Measurements from ENCODE around the gene HOXD1. TPM values are rescaled to one million over a fixed set of nuclear protein-coding genes. Genes with fewer than 3 reads are reported as not detected.

The HOXD1 gene
- total and polyA plus RNA-seq, 2 donors (not counting 1 experiment from before 2014, with no cell fraction given), result not detected

DNA sequence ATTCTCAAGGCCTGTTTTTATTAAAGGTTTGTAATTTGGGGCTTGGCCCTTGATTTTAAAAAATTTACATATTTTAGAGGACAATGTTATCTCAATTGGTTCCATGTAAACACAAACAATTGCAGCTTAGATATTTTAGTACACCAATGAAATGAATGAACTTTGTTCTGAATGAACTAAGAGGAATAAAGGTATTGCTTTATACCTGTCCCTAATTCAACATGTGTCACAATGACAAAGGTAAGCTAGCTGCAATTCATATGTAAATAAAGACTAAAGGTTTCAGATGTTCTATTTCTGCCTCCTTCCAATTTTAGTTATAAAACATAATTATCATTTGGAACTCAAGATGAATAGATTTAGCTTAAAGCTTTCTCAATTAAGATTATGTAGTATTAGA lies 11.4 kb downstream of the HOXD1 start:
- no peaks in the 10 kb centered on the region for H3K79me2 ChIP-seq (ENCODE audit: control insufficient read depth, insufficient read depth, low read length)
- no peak overlapping the region for H2AFZ ChIP-seq (ENCODE audit: low read length)
- no peaks in the 10 kb centered on the region for H3K9me3 ChIP-seq (ENCODE audit: control insufficient read depth, insufficient read depth, low read depth, low read length)
- TF ChIP-seq EZH2 (IDR thresholded peaks at IDR 0.05; ENCODE audit: low read length, missing control alignments), result no peak
- TF ChIP-seq, protein P1, sequence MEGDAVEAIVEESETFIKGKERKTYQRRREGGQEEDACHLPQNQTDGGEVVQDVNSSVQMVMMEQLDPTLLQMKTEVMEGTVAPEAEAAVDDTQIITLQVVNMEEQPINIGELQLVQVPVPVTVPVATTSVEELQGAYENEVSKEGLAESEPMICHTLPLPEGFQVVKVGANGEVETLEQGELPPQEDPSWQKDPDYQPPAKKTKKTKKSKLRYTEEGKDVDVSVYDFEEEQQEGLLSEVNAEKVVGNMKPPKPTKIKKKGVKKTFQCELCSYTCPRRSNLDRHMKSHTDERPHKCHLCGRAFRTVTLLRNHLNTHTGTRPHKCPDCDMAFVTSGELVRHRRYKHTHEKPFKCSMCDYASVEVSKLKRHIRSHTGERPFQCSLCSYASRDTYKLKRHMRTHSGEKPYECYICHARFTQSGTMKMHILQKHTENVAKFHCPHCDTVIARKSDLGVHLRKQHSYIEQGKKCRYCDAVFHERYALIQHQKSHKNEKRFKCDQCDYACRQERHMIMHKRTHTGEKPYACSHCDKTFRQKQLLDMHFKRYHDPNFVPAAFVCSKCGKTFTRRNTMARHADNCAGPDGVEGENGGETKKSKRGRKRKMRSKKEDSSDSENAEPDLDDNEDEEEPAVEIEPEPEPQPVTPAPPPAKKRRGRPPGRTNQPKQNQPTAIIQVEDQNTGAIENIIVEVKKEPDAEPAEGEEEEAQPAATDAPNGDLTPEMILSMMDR (conservative IDR thresholded peaks at IDR 0.05 in 1 of 2, IDR thresholded peaks at IDR 0.05 in 1 of 2; ENCODE audit: low read depth in 1 of 2, low read length in 2 of 2), result no peak
- DNase-seq (ENCODE audit: low read depth in 2 of 2), result no peak
- no peaks in the 10 kb centered on the region for H3K27me3 ChIP-seq (ENCODE audit: control insufficient read depth, insufficient read depth, low read length)
- H3K4me2 ChIP-seq (ENCODE audit: extremely low read depth, insufficient read depth, low read length), result no peak overlapping the region
- no peaks in the 10 kb centered on the region for H3K4me1 ChIP-seq (ENCODE audit: control insufficient read depth, extremely low read depth, insufficient read depth, low read length)
- no peaks in the 10 kb centered on the region for H3K36me3 ChIP-seq (ENCODE audit: control insufficient read depth, insufficient read depth, low read length)
- H3K9ac ChIP-seq (ENCODE audit: insufficient read depth, low read length), result no peak overlapping the region
- H3K27ac ChIP-seq (ENCODE audit: insufficient read depth, low read length), result no peak overlapping the region
- no peak overlapping the region for H3K4me3 ChIP-seq (replicated peaks in 1 of 4; ENCODE audit: control extremely low read depth in 1 of 4, insufficient read depth in 1 of 4, low read depth in 3 of 4, low read length in 4 of 4)
- no peaks in the 10 kb centered on the region for H4K20me1 ChIP-seq (ENCODE audit: control insufficient read depth, extremely low read depth, insufficient read depth, low read length)

DNA sequence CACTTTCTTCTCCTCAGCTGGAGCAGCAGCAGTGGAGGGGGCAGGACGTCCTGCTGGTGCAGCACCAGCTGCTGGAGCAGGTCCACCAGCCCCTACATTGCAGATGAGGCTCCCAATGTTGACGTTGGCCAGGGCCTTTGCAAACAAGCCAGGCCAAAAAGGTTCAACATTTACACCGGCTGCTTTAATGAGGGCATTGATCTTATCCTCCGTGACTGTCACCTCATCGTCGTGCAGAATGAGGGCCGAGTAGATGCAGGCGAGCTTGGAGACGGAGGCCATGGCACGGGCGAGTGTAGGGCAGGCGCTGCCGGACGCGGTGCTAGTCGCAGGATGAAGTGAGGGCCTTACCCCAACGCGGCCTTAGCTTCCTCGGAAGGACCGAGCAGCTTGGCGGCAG lies 12.5 kb downstream of the HOXD1 start:
- Histone ChIP-seq H3K36me3 (ENCODE audit: control insufficient read depth, insufficient read depth, low read length) (no peaks in the 10 kb centered on the region), H3K9me3 (ENCODE audit: control insufficient read depth, insufficient read depth, low read depth, low read length) (no peaks in the 10 kb centered on the region), H3K27me3 (ENCODE audit: control insufficient read depth, insufficient read depth, low read length) (no peaks in the 10 kb centered on the region), H3K79me2 (ENCODE audit: control insufficient read depth, insufficient read depth, low read length) (no peaks in the 10 kb centered on the region), H4K20me1 (ENCODE audit: control insufficient read depth, extremely low read depth, insufficient read depth, low read length) (no peaks in the 10 kb centered on the region), H3K4me3 (replicated peaks in 1 of 4; ENCODE audit: control extremely low read depth in 1 of 4, insufficient read depth in 1 of 4, low read depth in 3 of 4, low read length in 4 of 4) (no peak overlapping the region), H3K9ac (ENCODE audit: insufficient read depth, low read length) (no peak overlapping the region), H3K4me1 (ENCODE audit: control insufficient read depth, extremely low read depth, insufficient read depth, low read length) (no peaks in the 10 kb centered on the region), H3K4me2 (ENCODE audit: extremely low read depth, insufficient read depth, low read length) (no peak overlapping the region), H3K27ac (ENCODE audit: insufficient read depth, low read length) (no peak overlapping the region), H2AFZ (ENCODE audit: low read length) (no peak overlapping the region)
- no peak for TF ChIP-seq EZH2 (IDR thresholded peaks at IDR 0.05; ENCODE audit: low read length, missing control alignments)
- TF ChIP-seq, protein P1 (conservative IDR thresholded peaks at IDR 0.05 in 1 of 2, IDR thresholded peaks at IDR 0.05 in 1 of 2; ENCODE audit: low read depth in 1 of 2, low read length in 2 of 2), result no peak
- DNase-seq (ENCODE audit: low read depth in 2 of 2), result no peak

DNA sequence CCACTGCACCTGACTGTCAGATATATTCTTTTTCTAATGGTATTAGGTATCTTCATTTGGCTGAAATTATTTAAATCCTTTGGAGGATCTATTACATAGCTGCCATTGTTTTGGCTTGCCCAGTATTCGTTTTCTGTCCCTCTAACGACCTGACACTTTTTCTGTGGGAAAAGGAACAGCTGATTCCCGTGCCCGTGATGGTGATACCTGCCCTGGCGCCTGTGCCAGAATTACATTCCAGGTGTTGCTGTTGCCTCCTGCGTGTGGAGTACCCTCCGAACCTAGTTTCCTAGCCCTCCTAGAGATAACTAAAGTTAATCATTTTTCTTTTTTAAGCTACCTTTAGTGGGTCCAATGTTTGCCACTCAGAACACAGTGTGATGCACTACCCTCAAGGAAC lies 14.0 kb downstream of the HOXD1 start:
- H3K4me1 ChIP-seq (ENCODE audit: control insufficient read depth, extremely low read depth, insufficient read depth, low read length), result no peaks in the 10 kb centered on the region
- no peak overlapping the region for H3K4me2 ChIP-seq (ENCODE audit: extremely low read depth, insufficient read depth, low read length)
- no peak overlapping the region for H3K27ac ChIP-seq (ENCODE audit: insufficient read depth, low read length)
- no peak overlapping the region for H3K4me3 ChIP-seq (replicated peaks in 1 of 4; ENCODE audit: control extremely low read depth in 1 of 4, insufficient read depth in 1 of 4, low read depth in 3 of 4, low read length in 4 of 4)
- no peaks in the 10 kb centered on the region for H3K9me3 ChIP-seq (ENCODE audit: control insufficient read depth, insufficient read depth, low read depth, low read length)
- H4K20me1 ChIP-seq (ENCODE audit: control insufficient read depth, extremely low read depth, insufficient read depth, low read length), result no peaks in the 10 kb centered on the region
- no peak overlapping the region for H2AFZ ChIP-seq (ENCODE audit: low read length)
- H3K36me3 ChIP-seq (ENCODE audit: control insufficient read depth, insufficient read depth, low read length), result no peaks in the 10 kb centered on the region
- TF ChIP-seq EZH2 (IDR thresholded peaks at IDR 0.05; ENCODE audit: low read length, missing control alignments), result no peak
- TF ChIP-seq, protein P1 (conservative IDR thresholded peaks at IDR 0.05 in 1 of 2, IDR thresholded peaks at IDR 0.05 in 1 of 2; ENCODE audit: low read depth in 1 of 2, low read length in 2 of 2), result no peak
- no peak for DNase-seq (ENCODE audit: low read depth in 2 of 2)
- no peak overlapping the region for H3K9ac ChIP-seq (ENCODE audit: insufficient read depth, low read length)
- H3K79me2 ChIP-seq (ENCODE audit: control insufficient read depth, insufficient read depth, low read length), result no peaks in the 10 kb centered on the region
- H3K27me3 ChIP-seq (ENCODE audit: control insufficient read depth, insufficient read depth, low read length), result no peaks in the 10 kb centered on the region

All from fibroblast of lung (primary cell).